SIG-M5 treated with dmso at 0.1 percent for 504 hours (cell line): Measurements from ENCODE around the gene NDUFAF4.

ENCODE experiments used
- DNase-seq: peaks from one replicate; lab custom pipeline; 2025; ENCODE audit not compliant: unreplicated experiment; lab: John Stamatoyannopoulos, UW

Gene NDUFAF4

GRCh38 chr6:96899451-96899998 lies 1.8 kb upstream of the NDUFAF4 start:
- DNase-seq, result no peak

- peak; percentile 21 for DNase-seq
These were observed 1.3 kb upstream of the NDUFAF4 start for GRCh38 chr6:96899019-96899418.

- peak; percentile 59 for DNase-seq
These were observed 655 bp upstream of the NDUFAF4 start for GRCh38 chr6:96898241-96898851.

GRCh38 chr6:96889146-96889545 lies 8.5 kb downstream of the NDUFAF4 start:
- no peak for DNase-seq

- no peak for DNase-seq
These were observed 8.9 kb downstream of the NDUFAF4 start for GRCh38 chr6:96888745-96889144.

- no peak for DNase-seq
These were observed 11.2 kb downstream of the NDUFAF4 start for GRCh38 chr6:96886519-96886918.

- peak; percentile 11 for DNase-seq
These were observed 12.5 kb downstream of the NDUFAF4 start for GRCh38 chr6:96885187-96885631.

GRCh38 chr6:96878143-96878542 lies 19.5 kb downstream of the NDUFAF4 start:
- no peak for DNase-seq

- DNase-seq, result no peak
These were observed 20.7 kb downstream of the NDUFAF4 start for GRCh38 chr6:96876886-96877545.

- DNase-seq, result no peak
These were observed 24.7 kb downstream of the NDUFAF4 start for GRCh38 chr6:96872976-96873375.

- no peak for DNase-seq
These were observed 32.7 kb downstream of the NDUFAF4 start for GRCh38 chr6:96865055-96865405.

- no peak for DNase-seq
These were observed 33.3 kb downstream of the NDUFAF4 start for GRCh38 chr6:96864216-96865054.

GRCh38 chr6:96862560-96862959 lies 35.1 kb downstream of the NDUFAF4 start:
- no peak for DNase-seq

- no peak for DNase-seq
These were observed 36.1 kb downstream of the NDUFAF4 start for GRCh38 chr6:96861588-96861987.

GRCh38 chr6:96856856-96857255 lies 40.8 kb downstream of the NDUFAF4 start:
- DNase-seq, result no peak

GRCh38 chr6:96853083-96853482 lies 44.6 kb downstream of the NDUFAF4 start:
- no peak for DNase-seq

GRCh38 chr6:96852605-96853004 lies 45.1 kb downstream of the NDUFAF4 start:
- no peak for DNase-seq

GRCh38 chr6:96851858-96852257 lies 45.8 kb downstream of the NDUFAF4 start:
- DNase-seq, result no peak

- no peak for DNase-seq
These were observed 48.1 kb downstream of the NDUFAF4 start for GRCh38 chr6:96849615-96850014.

- DNase-seq, result no peak
These were observed 53.2 kb downstream of the NDUFAF4 start for GRCh38 chr6:96844530-96844929.

GRCh38 chr6:96841345-96841744 lies 56.3 kb downstream of the NDUFAF4 start:
- no peak for DNase-seq
